Activated naive CD4-positive, alpha-beta T cell treated with anti-CD3 and anti-CD28 coated beads, Interleukin-2, amount 50 U/mL, for 16 hours (primary cell): ENCODE data around the gene SART3.

Experiments
- DNase-seq: peaks from one replicate; pipeline ENCODE4 v3.0.0-alpha.2; 2020

SART3 gene

GRCh38 chr12:108482717-108483212 lies 78.2 kb downstream of the SART3 start:
- DNase-seq = no peak

GRCh38 chr12:108479364-108480070 lies 81.5 kb downstream of the SART3 start:
- DNase-seq = no peak

GRCh38 chr12:108478611-108479206 lies 82.3 kb downstream of the SART3 start:
- DNase-seq = no peak

DNA sequence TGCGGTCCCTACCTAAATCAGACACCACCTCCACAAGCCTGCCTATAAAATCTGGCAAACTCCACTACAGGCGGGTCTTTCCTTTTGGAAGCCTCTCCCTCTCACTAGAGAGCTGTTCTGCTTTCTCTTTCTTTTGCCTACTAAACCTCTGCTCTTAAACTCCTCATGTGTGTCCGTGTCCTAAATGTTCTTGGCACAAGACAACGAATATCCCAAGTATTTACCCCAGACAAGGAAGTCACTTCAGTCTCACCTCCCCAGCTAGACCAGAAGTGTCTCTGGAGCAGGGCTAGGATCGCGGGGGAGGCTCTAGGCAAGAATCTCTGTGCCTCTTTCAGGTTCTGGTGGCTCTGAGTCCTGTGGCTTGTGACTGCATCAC lies 83.1 kb downstream of the SART3 start:
- DNase-seq = no peak

DNA sequence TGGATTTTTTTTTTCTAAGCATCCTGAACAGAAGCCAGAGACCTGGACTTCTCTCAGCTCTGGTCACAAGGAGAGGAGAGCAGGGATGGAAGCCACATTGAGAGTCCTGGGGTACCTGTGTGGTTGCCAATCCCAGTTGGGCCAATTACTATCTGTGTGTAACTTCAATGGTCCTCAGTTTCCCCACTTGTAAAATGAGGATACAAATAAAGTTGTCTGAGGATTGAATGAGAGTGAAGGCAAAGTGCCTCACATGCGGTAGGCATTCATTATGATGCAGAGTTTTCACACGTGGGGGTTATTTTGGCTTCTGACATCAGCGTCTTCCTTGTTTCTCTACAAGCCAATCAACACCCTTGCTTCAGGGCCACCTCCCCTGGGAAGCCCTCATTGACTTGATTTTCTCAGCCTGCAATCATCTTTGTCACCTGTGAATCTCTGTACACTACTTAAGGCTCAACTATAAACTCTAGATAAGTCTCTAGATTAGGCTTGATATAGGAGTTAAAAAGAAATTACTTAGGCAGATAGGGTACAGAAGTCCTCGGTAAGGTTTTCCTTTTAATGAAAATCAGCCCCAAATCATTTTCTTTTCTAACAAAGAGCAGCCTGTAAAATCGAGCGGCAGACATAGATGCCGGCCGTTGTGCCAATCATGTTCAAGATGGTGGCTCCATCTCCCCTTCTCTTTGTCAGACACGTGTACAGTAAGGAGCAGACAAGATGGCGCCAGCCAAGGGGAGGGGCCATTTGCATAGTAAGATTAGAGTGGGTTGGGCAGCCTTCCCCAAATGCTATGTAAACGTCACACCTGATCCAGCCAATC lies 83.7 kb downstream of the SART3 start:
- no peak for DNase-seq

GRCh38 chr12:108475396-108475795 lies 85.6 kb downstream of the SART3 start:
- DNase-seq = no peak

- DNase-seq = no peak
These were observed 87.4 kb downstream of the SART3 start for GRCh38 chr12:108473400-108474055.
